Left lung (tissue), 14 donors: ENCODE results near the gene TEDC1. TPM values are rescaled to one million over a fixed set of nuclear protein-coding genes. Genes with fewer than 3 reads are reported as not detected.

Source experiments
- ATAC-seq: fragments of 200-7000 bp; cut with Tn5 transposase; one replicate; pipeline ENCODE4 v1.9.1; 2020; ENCODE audit warnings: moderate library complexity
- DNase-seq, 4 donors: peaks; one replicate each; pipeline ENCODE4 v3.0.0-alpha.2; 2013 to 2020
- H3K27ac ChIP-seq, 2 donors: fragments of 200-600 bp; sonication (generic) in 1 of 2; one replicate each; pipeline versions ENCODE4 v1.5.0 to v1.8.0; 2020 to 2021
- H3K27me3 ChIP-seq, 2 donors: fragments of 200-600 bp; sonication (generic) in 1 of 2; one replicate each; pipeline versions ENCODE4 v1.5.0 to v1.8.0; 2020 to 2021
- H3K36me3 ChIP-seq, 2 donors: fragments of 200-600 bp; sonication (generic) in 1 of 2; one replicate each; pipeline versions ENCODE4 v1.5.0 to v1.8.0; 2020 to 2021
- H3K4me1 ChIP-seq, 2 donors: fragments of 200-600 bp; one replicate each; pipeline ENCODE4 v1.8.0; 2021
- H3K4me3 ChIP-seq, 2 donors: fragments of 200-600 bp; sonication (generic) in 1 of 2; one replicate each; pipeline versions ENCODE4 v1.5.0 to v1.8.0; 2020 to 2021; ENCODE audit warnings: mild to moderate bottlenecking in 1 of 2
- H3K9me3 ChIP-seq, 2 donors: fragments of 200-600 bp; sonication (generic) in 1 of 2; one replicate each; pipeline versions ENCODE4 v1.5.0 to v1.8.0; 2020 to 2021
- CTCF ChIP-seq, 2 donors: fragments of 200-600 bp; sonication (generic) in 1 of 2; IDR thresholded peaks; one replicate each; pipeline versions ENCODE4 v1.5.0 to v1.8.0; 2021; ENCODE audit warnings: antibody characterized with exemption in 2 of 2
- intact Hi-C, 2 donors: fragments of 100-400 bp; cut with DNase I; formaldehyde crosslinking; loops; one replicate each; pipeline versions ENCODE4 v1.11.2 to v1.14.2; 2022
- long read RNA-seq, 12 donors: library from polyadenylated mRNA in 2 of 12; unstranded in 2 of 12; transcript quantifications; one replicate each; pipeline ENCODE4 v2.0.0 and lab custom pipeline, GENCODE V29; 2019 to 2026
- polyA plus RNA-seq, 6 donors: library from polyadenylated mRNA; unstranded; fragments of 120-200 nt; gene quantifications; one replicate each; pipeline ENCODE4 v1.2.1, GENCODE V29; 2013; ENCODE audit not compliant: insufficient read length in 6 of 6
- total RNA-seq, 2 donors: library from RNA; stranded (reverse); fragmentation: NEBNext Ultra II Directional; extraction: Animal tissue kit (Norgen Biotek cat#: 25700); gene quantifications; one replicate each; pipeline ENCODE4 v1.2.1, GENCODE V29; 2021
- donor health status: DM: no; HTN: yes; CAD: no.
- donor health status: DM: no; HTN: no; CAD: no.

Gene TEDC1, protein sequence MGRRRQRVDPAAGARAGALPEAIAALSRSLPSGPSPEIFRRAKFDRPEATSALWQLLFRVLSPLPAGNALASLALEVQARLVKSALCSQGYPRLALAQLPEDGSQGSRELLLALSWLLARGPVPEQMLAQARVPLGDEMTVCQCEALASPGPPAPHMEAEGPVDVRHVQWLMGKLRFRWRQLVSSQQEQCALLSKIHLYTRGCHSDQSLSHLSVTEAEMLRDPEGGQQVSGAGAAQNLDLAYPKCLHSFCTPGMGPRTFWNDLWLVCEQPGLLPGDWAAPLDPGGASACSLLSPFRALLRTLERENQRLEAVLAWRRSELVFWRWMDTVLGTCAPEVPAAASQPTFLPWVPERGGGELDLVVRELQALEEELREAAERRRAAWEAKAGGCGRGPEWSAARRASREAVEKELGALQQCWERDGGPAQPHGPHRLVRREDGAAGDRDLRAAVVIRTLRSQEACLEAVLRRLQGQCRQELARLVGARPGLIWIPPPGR
- 10 to 100 TPM; 12.8 to 16.8 TPM for total RNA-seq
- polyA plus RNA-seq, result 10 to 100 TPM in 1 of 6 donors, 1 to 10 TPM in 5; 5.9 to 11.4 (median 7.3) TPM
- long read RNA-seq, donor 1, partial matches to known transcripts, result 0 of 6 reads
- long read RNA-seq, donor 1, other reads (novel, unspliced or antisense), result 0 of 6 reads
- long read RNA-seq, donor 2, full-length matches to known transcripts, result 5 of 5 reads
- long read RNA-seq, donor 2, partial matches to known transcripts, result 0 of 5 reads
- long read RNA-seq, donor 2, other reads (novel, unspliced or antisense), result 0 of 5 reads
- long read RNA-seq, donor 3, partial matches to known transcripts, result 0 of 3 reads
- long read RNA-seq, donor 3, other reads (novel, unspliced or antisense), result 0 of 3 reads
- long read RNA-seq, donor 4, partial matches to known transcripts, result 2 of 9 reads
- long read RNA-seq, donor 4, other reads (novel, unspliced or antisense), result 3 of 9 reads
- long read RNA-seq, donor 5, full-length matches to known transcripts, result 4 of 4 reads
- long read RNA-seq, donor 5, partial matches to known transcripts, result 0 of 4 reads
- long read RNA-seq, donor 5, other reads (novel, unspliced or antisense), result 0 of 4 reads
- long read RNA-seq, donor 6, partial matches to known transcripts, result 0 of 4 reads
- long read RNA-seq, donor 6, other reads (novel, unspliced or antisense), result 0 of 4 reads
- long read RNA-seq, donor 7, partial matches to known transcripts, result 0 of 1 reads
- long read RNA-seq, donor 7, other reads (novel, unspliced or antisense), result 0 of 1 reads
- long read RNA-seq, donor 8, full-length matches to known transcripts, result 7 of 7 reads
- long read RNA-seq, donor 8, partial matches to known transcripts, result 0 of 7 reads
- long read RNA-seq, donor 8, other reads (novel, unspliced or antisense), result 0 of 7 reads
- long read RNA-seq, donor 9, result 0 reads
- long read RNA-seq, donor 10, transcript TEDC1-204 (8 exons, 1,630 nt), result major isoform, 6 of 13 reads
- long read RNA-seq, donor 10, partial matches to known transcripts, result 2 of 13 reads
- long read RNA-seq, donor 10, other reads (novel, unspliced or antisense), result 2 of 13 reads
- long read RNA-seq, donor 11, result 0 reads
- long read RNA-seq, donor 12, full-length matches to known transcripts, result 4 of 4 reads
- long read RNA-seq, donor 12, partial matches to known transcripts, result 0 of 4 reads
- long read RNA-seq, donor 12, other reads (novel, unspliced or antisense), result 0 of 4 reads

DNA sequence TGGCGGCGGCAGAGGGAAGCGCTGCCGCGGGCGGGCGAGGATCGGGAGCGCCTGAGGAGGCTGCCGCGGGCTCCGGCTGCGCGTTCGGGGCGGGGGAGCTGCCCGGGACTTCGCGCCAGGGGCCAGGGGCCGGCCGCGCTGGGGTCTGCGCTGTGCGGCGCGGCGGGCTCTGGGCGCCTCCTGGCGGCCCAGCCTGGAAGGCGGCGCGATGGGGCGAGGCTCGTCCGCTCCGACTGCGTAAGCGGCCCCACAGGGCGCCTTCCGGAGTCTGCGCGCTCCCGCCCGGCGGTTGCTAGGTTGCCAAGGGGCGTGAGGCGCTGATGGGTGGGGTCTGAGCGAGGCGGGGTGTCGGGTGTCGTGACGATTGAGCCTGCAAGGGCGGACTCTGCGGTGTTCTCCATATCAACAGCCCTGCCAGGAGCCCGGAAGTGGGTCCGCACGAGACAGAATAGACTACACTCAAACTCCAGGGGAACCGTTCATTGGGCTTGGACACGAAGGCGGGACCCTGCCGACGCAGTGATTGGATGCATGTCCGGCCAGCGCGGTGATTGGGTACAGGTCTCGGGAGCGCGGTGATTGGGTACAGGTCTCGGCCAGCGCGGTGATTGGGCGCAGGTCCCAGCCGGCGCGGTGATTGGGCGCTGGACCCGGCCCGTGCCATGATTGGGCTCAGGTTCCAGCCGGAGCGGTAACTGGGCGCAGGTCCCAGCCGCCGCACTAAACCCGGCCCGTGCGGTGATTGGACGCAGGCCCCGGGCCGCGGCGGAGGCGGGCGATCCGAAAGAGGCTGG, at the start of gene TEDC1:
Gene TEDC1 (plus strand): TSS at position 675 of the 794 bp plus-strand sequence. CDS start 130 bp downstream, outside the sequence.
- DNase-seq (peak; percentile 99 to 100 (median 100)), ATAC-seq (peak; percentile 76)
- peak; percentile 76 to 89 for TF ChIP-seq CTCF (IDR thresholded peaks at IDR 0.05)
- peaks cover 0 to 6% of the 10 kb centered on the region in 2 donors for H3K36me3 ChIP-seq
- peak within 1 kb of the TSS; percentile 95 to 97 for H3K27ac ChIP-seq
- H3K4me1 ChIP-seq, result peaks cover 21 to 58% of the 10 kb centered on the region in 2 donors
- H3K27me3 ChIP-seq, result peaks cover 0 to 28% of the 10 kb centered on the region in 2 donors
- peak within 1 kb of the TSS; percentile 73 to 81 for H3K4me3 ChIP-seq
- intact Hi-C loops, result no loop called here
- H3K9me3 ChIP-seq, result no peaks in the 10 kb centered on the region

DNA sequence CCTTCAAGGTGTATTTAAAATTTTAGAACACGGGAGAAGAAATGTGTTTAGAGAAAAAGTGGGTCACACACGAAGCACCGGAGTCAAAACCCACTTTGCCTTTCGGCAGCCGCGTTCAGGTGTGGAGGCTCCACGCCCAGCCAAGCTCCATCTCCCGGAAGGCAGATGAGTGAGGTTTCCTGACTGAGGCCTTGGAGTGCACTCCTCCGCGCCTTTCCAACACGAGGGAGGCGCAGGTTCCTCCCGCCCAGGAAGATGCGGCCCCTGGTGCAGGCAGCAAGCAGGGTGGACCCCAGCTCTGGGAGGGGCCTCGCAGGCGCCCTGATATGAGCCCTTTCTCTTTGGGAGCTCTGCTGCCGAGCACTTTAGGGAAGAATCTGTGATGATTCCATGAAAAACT, 48.9 kb upstream of the TEDC1 start:
- no peak for TF ChIP-seq CTCF (IDR thresholded peaks at IDR 0.05)
- H3K27me3 ChIP-seq, result no peaks in the 10 kb centered on the region
- intact Hi-C loops, result no loop called here
- no peaks in the 10 kb centered on the region for H3K4me1 ChIP-seq
- H3K9me3 ChIP-seq, result no peaks in the 10 kb centered on the region
- no peak for ATAC-seq
- no peak overlapping the region for H3K4me3 ChIP-seq
- peak in 1 of 4 donors; percentile 50 for DNase-seq
- H3K27ac ChIP-seq, result no peak overlapping the region
- peaks cover 0 to 47% of the 10 kb centered on the region in 2 donors for H3K36me3 ChIP-seq

- DNase-seq, result peak in 1 of 4 donors; percentile 58
- intact Hi-C loops, result no loop called here
- no peak for TF ChIP-seq CTCF (IDR thresholded peaks at IDR 0.05)
Observed at GRCh38 chr14:105442834-105443233, 48.2 kb upstream of the TEDC1 start.

DNA sequence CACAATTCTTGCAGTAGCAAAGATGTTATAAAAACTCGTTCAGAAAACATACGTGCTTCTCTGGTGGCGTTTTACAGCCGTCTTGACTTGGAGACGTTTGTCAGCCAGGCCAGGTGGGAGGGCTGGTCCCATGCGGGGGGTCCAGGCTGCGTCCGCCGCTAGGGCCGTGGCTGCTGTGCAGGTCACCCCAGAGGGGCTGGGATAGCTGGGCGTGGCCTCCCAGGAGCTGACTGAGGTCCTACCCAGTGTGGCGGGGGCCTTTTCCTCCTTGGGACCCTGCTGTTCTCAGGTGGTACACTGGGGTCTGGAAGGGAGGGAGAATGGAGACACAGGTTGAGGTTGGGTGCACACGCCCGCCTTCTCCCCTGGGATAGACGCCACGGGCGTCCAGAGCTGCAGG, 46.2 kb upstream of the TEDC1 start:
- intact Hi-C loops, result no loop called here
- H3K4me1 ChIP-seq, result peaks cover 4 to 8% of the 10 kb centered on the region in 2 donors
- H3K27me3 ChIP-seq, result no peaks in the 10 kb centered on the region
- no peaks in the 10 kb centered on the region for H3K9me3 ChIP-seq
- peaks cover 0 to 39% of the 10 kb centered on the region in 2 donors for H3K36me3 ChIP-seq
- peak in 1 of 4 donors; percentile 72 for DNase-seq
- no peak for ATAC-seq
- no peak overlapping the region for H3K4me3 ChIP-seq
- no peak for TF ChIP-seq CTCF (IDR thresholded peaks at IDR 0.05)
- no peak overlapping the region for H3K27ac ChIP-seq

More at GRCh38 chr14:105442834-105443233, 48.2 kb upstream of the TEDC1 start:
- Histone ChIP-seq H3K27ac (no peak overlapping the region), H3K27me3 (no peaks in the 10 kb centered on the region), H3K4me3 (no peak overlapping the region), H3K9me3 (no peaks in the 10 kb centered on the region), H3K36me3 (peaks cover 0 to 47% of the 10 kb centered on the region in 2 donors), H3K4me1 (no peaks in the 10 kb centered on the region)
- ATAC-seq, result no peak
